ENCODE results near the gene MT1E.
A peak's percentile ranks its signal among the peaks of the same experiment; 100 is the strongest.

The MT1E gene
- long read RNA-seq = 0 reads

DNA sequence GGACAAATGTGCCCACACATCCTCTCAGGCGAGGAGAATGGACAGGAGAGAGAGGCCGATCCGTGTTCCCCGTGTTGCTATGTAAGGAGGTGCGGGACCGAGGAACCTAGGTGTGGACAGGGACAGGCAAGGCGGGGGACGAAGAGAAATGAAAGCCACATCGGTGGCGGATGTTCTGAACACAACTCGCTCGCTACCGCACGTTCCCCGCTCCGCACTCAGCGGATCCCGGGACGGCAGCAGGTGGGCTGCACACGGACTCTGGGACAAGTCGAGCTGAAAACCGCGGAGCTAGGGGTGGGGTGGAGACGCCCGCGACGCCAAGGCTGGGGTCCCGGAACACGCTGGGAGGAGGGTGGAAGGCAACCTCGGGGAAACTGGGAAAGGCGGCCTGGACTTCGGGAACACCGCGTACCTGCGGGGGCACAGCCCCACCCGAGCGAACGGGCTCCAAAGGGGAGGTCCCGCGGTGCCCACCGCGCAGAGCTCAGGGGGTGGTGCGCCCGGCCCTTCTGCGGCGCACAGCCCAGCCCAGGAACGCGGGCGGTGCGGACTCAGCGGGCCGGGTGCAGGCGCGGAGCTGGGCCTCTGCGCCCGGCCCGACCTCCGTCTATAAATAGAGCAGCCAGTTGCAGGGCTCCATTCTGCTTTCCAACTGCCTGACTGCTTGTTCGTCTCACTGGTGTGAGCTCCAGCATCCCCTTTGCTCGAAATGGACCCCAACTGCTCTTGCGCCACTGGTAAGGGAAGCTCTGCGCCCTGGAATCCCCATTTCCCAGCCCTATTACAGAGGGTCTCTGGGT lies at the start of gene MT1E:
Gene MT1E, plus strand, starts transcription at position 642 of the 803 bp plus-strand sequence. Its CDS starts 71 bp downstream, at position 713.
- no peak within 1 kb of the TSS; the same call in 1 of the 2 replicates for H3K27ac ChIP-seq (replicated peaks)
- TF ChIP-seq POLR2AphosphoS5 (IDR thresholded peaks at IDR 0.05; ENCODE audit: low read depth) (no peak), GABPA (IDR thresholded peaks at IDR 0.05; ENCODE audit: low read depth) (no peak), SPI1 (IDR thresholded peaks at IDR 0.05; ENCODE audit: borderline replicate concordance, low read depth) (no peak)
- TF ChIP-seq, protein P1, sequence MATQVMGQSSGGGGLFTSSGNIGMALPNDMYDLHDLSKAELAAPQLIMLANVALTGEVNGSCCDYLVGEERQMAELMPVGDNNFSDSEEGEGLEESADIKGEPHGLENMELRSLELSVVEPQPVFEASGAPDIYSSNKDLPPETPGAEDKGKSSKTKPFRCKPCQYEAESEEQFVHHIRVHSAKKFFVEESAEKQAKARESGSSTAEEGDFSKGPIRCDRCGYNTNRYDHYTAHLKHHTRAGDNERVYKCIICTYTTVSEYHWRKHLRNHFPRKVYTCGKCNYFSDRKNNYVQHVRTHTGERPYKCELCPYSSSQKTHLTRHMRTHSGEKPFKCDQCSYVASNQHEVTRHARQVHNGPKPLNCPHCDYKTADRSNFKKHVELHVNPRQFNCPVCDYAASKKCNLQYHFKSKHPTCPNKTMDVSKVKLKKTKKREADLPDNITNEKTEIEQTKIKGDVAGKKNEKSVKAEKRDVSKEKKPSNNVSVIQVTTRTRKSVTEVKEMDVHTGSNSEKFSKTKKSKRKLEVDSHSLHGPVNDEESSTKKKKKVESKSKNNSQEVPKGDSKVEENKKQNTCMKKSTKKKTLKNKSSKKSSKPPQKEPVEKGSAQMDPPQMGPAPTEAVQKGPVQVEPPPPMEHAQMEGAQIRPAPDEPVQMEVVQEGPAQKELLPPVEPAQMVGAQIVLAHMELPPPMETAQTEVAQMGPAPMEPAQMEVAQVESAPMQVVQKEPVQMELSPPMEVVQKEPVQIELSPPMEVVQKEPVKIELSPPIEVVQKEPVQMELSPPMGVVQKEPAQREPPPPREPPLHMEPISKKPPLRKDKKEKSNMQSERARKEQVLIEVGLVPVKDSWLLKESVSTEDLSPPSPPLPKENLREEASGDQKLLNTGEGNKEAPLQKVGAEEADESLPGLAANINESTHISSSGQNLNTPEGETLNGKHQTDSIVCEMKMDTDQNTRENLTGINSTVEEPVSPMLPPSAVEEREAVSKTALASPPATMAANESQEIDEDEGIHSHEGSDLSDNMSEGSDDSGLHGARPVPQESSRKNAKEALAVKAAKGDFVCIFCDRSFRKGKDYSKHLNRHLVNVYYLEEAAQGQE (IDR thresholded peaks at IDR 0.05; ENCODE audit: insufficient replicate concordance, low read depth) = no peak
- TF ChIP-seq, protein P2, sequence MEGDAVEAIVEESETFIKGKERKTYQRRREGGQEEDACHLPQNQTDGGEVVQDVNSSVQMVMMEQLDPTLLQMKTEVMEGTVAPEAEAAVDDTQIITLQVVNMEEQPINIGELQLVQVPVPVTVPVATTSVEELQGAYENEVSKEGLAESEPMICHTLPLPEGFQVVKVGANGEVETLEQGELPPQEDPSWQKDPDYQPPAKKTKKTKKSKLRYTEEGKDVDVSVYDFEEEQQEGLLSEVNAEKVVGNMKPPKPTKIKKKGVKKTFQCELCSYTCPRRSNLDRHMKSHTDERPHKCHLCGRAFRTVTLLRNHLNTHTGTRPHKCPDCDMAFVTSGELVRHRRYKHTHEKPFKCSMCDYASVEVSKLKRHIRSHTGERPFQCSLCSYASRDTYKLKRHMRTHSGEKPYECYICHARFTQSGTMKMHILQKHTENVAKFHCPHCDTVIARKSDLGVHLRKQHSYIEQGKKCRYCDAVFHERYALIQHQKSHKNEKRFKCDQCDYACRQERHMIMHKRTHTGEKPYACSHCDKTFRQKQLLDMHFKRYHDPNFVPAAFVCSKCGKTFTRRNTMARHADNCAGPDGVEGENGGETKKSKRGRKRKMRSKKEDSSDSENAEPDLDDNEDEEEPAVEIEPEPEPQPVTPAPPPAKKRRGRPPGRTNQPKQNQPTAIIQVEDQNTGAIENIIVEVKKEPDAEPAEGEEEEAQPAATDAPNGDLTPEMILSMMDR (IDR thresholded peaks at IDR 0.05; ENCODE audit: insufficient read depth, low read length) = no peak
- H3K27me3 ChIP-seq (ENCODE audit: insufficient read depth, poor library complexity, severe bottlenecking) = peaks cover 21% of the 10 kb centered on the region
- peak; percentile 42 to 60 for DNase-seq (ENCODE audit: low read depth in 1 of 2, low spot score in 1 of 2)
- peak within 1 kb of the TSS; percentile 46 for H3K4me3 ChIP-seq (replicated peaks; ENCODE audit: insufficient read depth, low read length)

DNA sequence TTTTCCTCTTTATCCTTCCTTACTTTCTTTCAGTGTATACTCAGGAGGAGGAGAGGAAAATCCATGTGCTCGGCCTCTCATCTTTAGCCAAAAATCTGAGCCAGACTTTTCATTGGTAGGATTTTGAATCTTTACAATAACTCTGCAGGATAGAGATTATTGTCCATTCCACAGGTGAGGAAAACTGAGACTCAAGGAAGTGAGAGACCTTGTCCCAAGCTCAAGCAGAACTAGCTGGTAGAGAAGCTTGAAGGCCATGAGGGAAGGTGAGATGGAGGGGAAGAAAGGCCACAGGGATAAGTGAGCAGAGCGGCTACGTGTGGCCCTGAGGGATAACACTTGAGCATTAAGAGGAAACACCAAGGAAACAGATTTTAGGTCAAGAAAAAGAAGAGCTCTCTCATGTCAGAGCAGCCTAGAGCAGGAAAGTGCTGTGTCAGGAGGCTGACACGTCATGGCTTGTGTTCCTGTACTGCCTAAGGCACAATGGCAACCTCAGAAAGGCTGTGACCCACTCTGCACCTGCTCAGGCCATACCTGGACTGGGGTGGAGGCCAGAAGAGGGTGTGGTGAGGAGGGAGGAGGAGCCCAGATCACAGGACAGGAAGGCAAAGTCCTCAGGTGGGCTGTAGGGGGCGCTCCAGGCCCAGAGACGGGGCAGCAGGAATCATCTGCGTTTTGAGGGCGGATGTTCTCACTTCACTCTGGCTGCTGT lies 48.8 kb upstream of the MT1E start:
- TF ChIP-seq, protein P2 (IDR thresholded peaks at IDR 0.05; ENCODE audit: insufficient read depth, low read length) = peak; percentile 74
- TF ChIP-seq POLR2AphosphoS5 (IDR thresholded peaks at IDR 0.05; ENCODE audit: low read depth) = no peak
- peak; percentile 48 to 80 for DNase-seq (ENCODE audit: low read depth in 1 of 2, low spot score in 1 of 2)
- Histone ChIP-seq H3K4me3 (replicated peaks; ENCODE audit: insufficient read depth, low read length) (no peak overlapping the region), H3K27me3 (ENCODE audit: insufficient read depth, poor library complexity, severe bottlenecking) (peaks cover 3% of the 10 kb centered on the region), H3K27ac (replicated peaks) (no peak overlapping the region)

DNA sequence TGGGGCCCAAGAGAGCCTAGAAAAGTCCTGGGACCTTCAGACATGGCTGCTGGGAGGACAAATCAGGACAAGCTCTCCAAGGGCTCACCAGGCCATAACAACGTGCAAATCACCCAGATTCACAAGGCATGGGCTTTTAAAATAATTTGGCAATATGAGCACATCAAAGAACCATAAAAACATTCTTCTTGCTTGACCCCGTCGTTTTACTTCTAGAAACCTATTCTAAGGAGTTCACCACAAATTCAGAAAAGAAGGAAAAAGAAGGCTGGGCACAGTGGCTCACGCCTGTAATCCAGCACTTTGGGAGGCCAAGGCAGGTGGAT lies 48.3 kb upstream of the MT1E start:
- no peak for DNase-seq (ENCODE audit: low read depth in 1 of 2, low spot score in 1 of 2)
- TF ChIP-seq GABPA (IDR thresholded peaks at IDR 0.05; ENCODE audit: low read depth) (no peak), POLR2AphosphoS5 (IDR thresholded peaks at IDR 0.05; ENCODE audit: low read depth) (no peak), SPI1 (IDR thresholded peaks at IDR 0.05; ENCODE audit: borderline replicate concordance, low read depth) (no peak)
- TF ChIP-seq, protein P2 (IDR thresholded peaks at IDR 0.05; ENCODE audit: insufficient read depth, low read length) = no peak
- TF ChIP-seq, protein P1 (IDR thresholded peaks at IDR 0.05; ENCODE audit: insufficient replicate concordance, low read depth) = no peak
- no peak overlapping the region for H3K27ac ChIP-seq (replicated peaks)
- H3K4me3 ChIP-seq (replicated peaks; ENCODE audit: insufficient read depth, low read length) = no peak overlapping the region
- H3K27me3 ChIP-seq (ENCODE audit: insufficient read depth, poor library complexity, severe bottlenecking) = peaks cover 3% of the 10 kb centered on the region

All from HL-60 (cell line).